Activated naive CD4-positive, alpha-beta T cell treated with anti-CD3 and anti-CD28 coated beads for 36 hours (primary cell): Measurements from ENCODE around the gene KCNK3. TPM values are rescaled to one million over a fixed set of nuclear protein-coding genes. Genes with fewer than 3 reads are reported as not detected.

Source experiments
- CTCF ChIA-PET: fragments of 350-600 bp; sonication (Branson Sonifier 250); formaldehyde crosslinking; loops from one replicate; lab custom pipeline; 2021; ENCODE audit warnings: antibody characterized with exemption; lab: Charles Lee
- DNase-seq: peaks from one replicate; pipeline ENCODE4 v3.0.0-alpha.2; 2020
- H3K27ac Mint-ChIP-seq: one replicate; pipeline ENCODE4 v1.8.0; 2021; ENCODE audit warnings: mild to moderate bottlenecking, mixed read lengths
- H3K27me3 Mint-ChIP-seq: one replicate; pipeline ENCODE4 v1.8.0; 2021; ENCODE audit warnings: low read depth, mixed read lengths
- H3K36me3 Mint-ChIP-seq: one replicate; pipeline ENCODE4 v1.8.0; 2021; ENCODE audit warnings: low read depth, mixed read lengths
- H3K4me1 Mint-ChIP-seq: one replicate; pipeline ENCODE4 v1.8.0; 2021; ENCODE audit warnings: low read depth, mixed read lengths
- H3K4me3 Mint-ChIP-seq: one replicate; pipeline ENCODE4 v1.8.0; 2021; ENCODE audit warnings: mild to moderate bottlenecking, moderate library complexity, mixed read lengths
- H3K9me3 Mint-ChIP-seq: one replicate; pipeline ENCODE4 v1.8.0; 2021; ENCODE audit warnings: mixed read lengths
- intact Hi-C: fragments of 100-400 bp; cut with micrococcal nuclease; formaldehyde crosslinking; loops from one replicate; pipeline ENCODE4 v1.15.1; 2023
- total RNA-seq, 2 experiments: library from RNA; stranded (reverse); gene quantifications; one replicate each; pipeline ENCODE4 v1.2.3, GENCODE V29; 2021

KCNK3 gene
- total RNA-seq, 2 experiments from 2014 or later, result not detected

DNA sequence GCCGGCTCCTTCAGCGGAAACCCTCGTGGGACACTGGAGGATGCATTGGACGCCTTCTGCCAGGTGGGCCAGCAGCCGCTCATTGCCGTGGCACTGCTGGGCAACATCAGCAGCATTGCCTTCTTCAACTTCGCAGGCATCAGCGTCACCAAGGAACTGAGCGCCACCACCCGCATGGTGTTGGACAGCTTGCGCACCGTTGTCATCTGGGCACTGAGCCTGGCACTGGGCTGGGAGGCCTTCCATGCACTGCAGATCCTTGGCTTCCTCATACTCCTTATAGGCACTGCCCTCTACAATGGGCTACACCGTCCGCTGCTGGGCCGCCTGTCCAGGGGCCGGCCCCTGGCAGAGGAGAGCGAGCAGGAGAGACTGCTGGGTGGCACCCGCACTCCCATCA is 85.6 kb downstream of the KCNK3 start:
- intact Hi-C loops, result no loop called here
- Mint-ChIP-seq H3K36me3 (peaks cover 14% of the 10 kb centered on the region), H3K27me3 (no peaks in the 10 kb centered on the region), H3K27ac (no peak overlapping the region), H3K4me3 (no peak overlapping the region), H3K9me3 (no peaks in the 10 kb centered on the region), H3K4me1 (peaks cover 10% of the 10 kb centered on the region)
- CTCF ChIA-PET, result no interaction called here
- no peak for DNase-seq

GRCh38 chr2:26778507-26778906 is 86.0 kb downstream of the KCNK3 start:
- intact Hi-C loops, result no loop called here
- DNase-seq, result no peak
- Mint-ChIP-seq H3K27ac (peak overlapping the region; percentile 75), H3K36me3 (peaks cover 14% of the 10 kb centered on the region), H3K27me3 (no peaks in the 10 kb centered on the region), H3K4me1 (peaks cover 10% of the 10 kb centered on the region), H3K4me3 (no peak overlapping the region), H3K9me3 (no peaks in the 10 kb centered on the region)
- CTCF ChIA-PET, result no interaction called here

- Mint-ChIP-seq H3K4me1 (peaks cover 11% of the 10 kb centered on the region), H3K27me3 (no peaks in the 10 kb centered on the region), H3K36me3 (peaks cover 14% of the 10 kb centered on the region), H3K27ac (no peak overlapping the region), H3K9me3 (no peaks in the 10 kb centered on the region), H3K4me3 (no peak overlapping the region)
- intact Hi-C loops, result loop anchor here (10.0 kb wide), 1 partner anchor 745 kb away; the partner anchor contains the start of gene RAB10
- CTCF ChIA-PET, result no interaction called here
- no peak for DNase-seq
Measured at GRCh38 chr2:26780203-26780760, 87.8 kb downstream of the KCNK3 start.

Other genes starting within 250 kb of the KCNK3 start
- under 1 TPM; 0.45 to 0.52 TPM for gene OTOF, start 214.6 kb upstream of the KCNK3 start, total RNA-seq
- gene CIB4, start 51.4 kb upstream of the KCNK3 start, total RNA-seq, result not detected
- gene SLC35F6, start 71.6 kb downstream of the KCNK3 start, total RNA-seq, result 1 to 10 TPM; 2.0 to 2.7 TPM
- gene CENPA, start 93.3 kb downstream of the KCNK3 start, total RNA-seq, result 10 to 100 TPM; 42.9 to 43.6 TPM
- gene DPYSL5, start 155.4 kb downstream of the KCNK3 start, total RNA-seq, result under 1 TPM in 1 of 2 experiments, not detected in 1; 0.07 TPM